HEK293T (cell line): ENCODE measurements around the gene LYL1.

Experiments
- CTCF ChIA-PET: fragments of 350-600 bp; formaldehyde crosslinking; extraction: SDS; loops from one replicate; lab custom pipeline; 2021; ENCODE audit warnings: antibody characterized with exemption, inconsistent platforms; lab: Yijun Ruan, JAX
- POLR2A ChIA-PET: fragments of 350-600 bp; formaldehyde crosslinking; extraction: SDS; loops from one replicate; lab custom pipeline; 2020; ENCODE audit warnings: antibody characterized with exemption, inconsistent platforms; lab: Yijun Ruan, JAX
- DNase-seq: peaks from one replicate; pipeline ENCODE4 v3.0.0; 2012; ENCODE audit warnings: mixed read lengths; ENCODE audit errors: extremely low spot score
- ARNT ChIP-seq: fragments of 450-650 bp; IDR thresholded peaks from 2 replicates; pipeline ENCODE4 v1.6.1; 2017; ENCODE audit warnings: mild to moderate bottlenecking
- BHLHE40 ChIP-seq: fragments of 450-650 bp; IDR thresholded peaks from 2 replicates; pipeline ENCODE4 v1.6.1; 2016; ENCODE audit warnings: mild to moderate bottlenecking, moderate library complexity, borderline replicate concordance
- CTBP1 ChIP-seq: fragments of 450-650 bp; IDR thresholded peaks from 2 replicates; pipeline ENCODE4 v1.6.1; 2016; ENCODE audit warnings: borderline replicate concordance
- ELF4 ChIP-seq: fragments of 450-650 bp; IDR thresholded peaks from 2 replicates; pipeline ENCODE4 v1.6.1; 2017; ENCODE audit warnings: antibody characterized with exemption
- FOXA1 ChIP-seq: fragments of 450-650 bp; IDR thresholded peaks from 2 replicates; pipeline ENCODE4 v1.6.1; 2016; ENCODE audit warnings: mild to moderate bottlenecking
- FOXK2 ChIP-seq: fragments of 450-650 bp; IDR thresholded peaks from 2 replicates; pipeline ENCODE4 v1.6.1; 2016; ENCODE audit warnings: mild to moderate bottlenecking
- FOXM1 ChIP-seq: fragments of 450-650 bp; IDR thresholded peaks from 2 replicates; pipeline ENCODE4 v1.6.1; 2017; ENCODE audit warnings: mild to moderate bottlenecking, borderline replicate concordance
- HDGF ChIP-seq: fragments of 450-650 bp; IDR thresholded peaks from 2 replicates; pipeline ENCODE4 v1.6.1; 2017; ENCODE audit warnings: antibody characterized with exemption, borderline replicate concordance
- L3MBTL2 ChIP-seq: fragments of 450-650 bp; conservative IDR thresholded peaks from 2 replicates; pipeline ENCODE4 v1.6.1; 2016; ENCODE audit warnings: mild to moderate bottlenecking
- LEF1 ChIP-seq: fragments of 450-650 bp; IDR thresholded peaks from 2 replicates; pipeline ENCODE4 v1.6.1; 2017; ENCODE audit warnings: mild to moderate bottlenecking, borderline replicate concordance
- NFRKB ChIP-seq: fragments of 450-650 bp; IDR thresholded peaks from 2 replicates; pipeline ENCODE4 v1.6.1; 2016; ENCODE audit warnings: mild to moderate bottlenecking, moderate library complexity
- PKNOX1 ChIP-seq: fragments of 450-650 bp; IDR thresholded peaks from 2 replicates; pipeline ENCODE4 v1.6.1; 2016
- SP1 ChIP-seq: fragments of 450-650 bp; IDR thresholded peaks from 2 replicates; pipeline ENCODE4 v1.6.1; 2017
- SUZ12 ChIP-seq: fragments of 450-650 bp; IDR thresholded peaks from 2 replicates; pipeline ENCODE4 v1.6.1; 2016; ENCODE audit warnings: mild to moderate bottlenecking
- TARDBP ChIP-seq: fragments of 450-650 bp; IDR thresholded peaks from 2 replicates; pipeline ENCODE4 v1.6.1; 2016
- ZNF384 ChIP-seq: fragments of 450-650 bp; IDR thresholded peaks from 2 replicates; pipeline ENCODE4 v1.6.1; 2016

The LYL1 gene

GRCh38 chr19:13110099-13110610, 7.5 kb upstream of the LYL1 start:
- TF ChIP-seq TARDBP (no peak), LEF1 (no peak), ELF4 (no peak), BHLHE40 (no peak), CTBP1 (no peak), SUZ12 (no peak), FOXA1 (no peak), FOXM1 (no peak), ZNF384 (no peak), HDGF (no peak), SP1 (no peak)
- ChIA-PET POLR2A (no interaction called here), CTCF (interaction anchor here (0.5 kb wide), 1 partner anchor 78 kb away, joined by 3 read pairs; no protein-coding TSS in a partner anchor)
- no peak for DNase-seq

DNA sequence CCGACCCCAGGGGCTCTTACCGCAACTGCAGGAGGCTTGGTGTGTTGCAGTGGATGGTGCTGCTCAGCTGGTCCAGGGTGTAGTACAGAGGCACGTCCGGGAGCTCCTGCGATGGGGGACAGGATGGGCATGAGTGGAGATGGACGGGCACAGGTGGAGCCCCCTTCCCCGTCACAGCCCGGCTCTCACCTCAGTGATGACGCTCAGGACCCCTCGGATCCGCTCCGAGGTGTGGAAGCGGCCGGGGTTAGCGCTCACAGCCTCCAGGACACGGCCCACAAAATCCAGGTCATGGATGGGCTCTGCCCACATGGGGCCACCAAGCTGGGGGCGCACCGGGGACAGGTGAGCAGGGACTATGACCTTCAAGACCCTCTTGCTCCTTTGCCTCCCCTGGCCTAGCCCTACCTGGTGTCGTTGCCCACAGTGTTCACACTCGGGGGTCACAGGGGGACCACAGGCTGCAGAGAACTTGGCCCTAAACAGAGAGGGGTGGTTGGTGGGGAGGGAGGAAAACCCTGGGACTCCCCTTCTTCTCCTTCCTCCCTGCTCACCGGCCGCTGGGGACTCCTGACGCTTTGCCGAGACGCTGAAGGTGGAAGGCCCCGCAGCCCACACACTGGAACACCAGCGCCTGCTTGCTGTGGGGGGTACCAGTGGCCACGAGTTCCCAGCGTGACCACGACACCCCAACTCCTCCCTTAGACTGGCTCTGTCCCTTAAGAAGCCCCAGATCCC, 6.9 kb upstream of the LYL1 start:
- TF ChIP-seq BHLHE40 (no peak), PKNOX1 (no peak), SP1 (no peak), ZNF384 (no peak), ELF4 (no peak), FOXM1 (no peak)
- DNase-seq = no peak
- ChIA-PET POLR2A (no interaction called here), CTCF (interaction anchor here (0.5 to 0.8 kb wide), 2 partner anchors 13 to 78 kb away, joined by 3 to 7 read pairs; no protein-coding TSS in a partner anchor)

DNA sequence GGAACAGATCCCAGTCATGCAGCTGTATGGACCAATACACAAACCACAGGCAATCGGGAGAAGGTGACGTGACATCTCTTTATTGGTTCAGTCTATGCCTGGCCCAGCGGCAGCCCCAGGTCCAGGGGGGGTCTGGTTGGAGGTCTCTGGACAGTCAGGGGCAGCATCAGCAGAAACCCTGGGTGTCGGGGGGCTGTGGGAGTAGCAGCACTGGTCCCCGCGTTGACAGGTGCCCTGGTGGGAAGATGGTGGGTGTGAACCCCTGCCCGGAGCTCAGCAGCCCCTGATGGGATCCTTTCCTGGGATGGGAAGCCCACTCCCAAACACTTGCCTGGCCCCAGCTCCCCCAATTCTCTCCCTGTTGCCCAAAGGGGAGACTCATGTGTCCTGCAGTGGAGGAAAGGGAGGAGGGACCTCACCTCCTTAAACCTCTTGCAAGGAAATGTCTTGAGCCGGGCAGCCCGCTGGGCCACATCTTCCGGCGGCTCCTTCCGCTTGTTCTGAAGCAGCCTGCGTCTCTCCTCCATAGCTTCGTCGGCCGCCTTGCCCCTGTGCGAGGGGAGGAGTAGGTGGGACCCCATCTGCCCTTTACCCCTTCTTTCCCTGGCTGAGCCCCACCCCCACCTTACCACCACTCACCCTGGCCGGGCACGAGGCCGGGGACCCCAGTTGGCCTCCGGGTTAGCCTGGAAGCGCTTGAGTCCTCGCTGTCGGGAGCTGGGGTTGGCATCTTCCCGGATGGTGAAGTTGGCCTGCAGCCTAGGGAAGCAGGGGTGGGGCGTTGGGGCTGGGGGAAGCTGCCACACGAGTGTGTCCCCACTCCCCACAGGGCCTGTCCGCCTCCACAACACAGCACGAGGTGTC, 2.4 kb upstream of the LYL1 start:
- no peak for TF ChIP-seq FOXK2
- no peak for TF ChIP-seq FOXA1
- TF ChIP-seq ZNF384 = no peak
- TF ChIP-seq CTBP1 = no peak
- TF ChIP-seq TARDBP = no peak
- TF ChIP-seq L3MBTL2 = no peak
- TF ChIP-seq PKNOX1 = no peak
- no peak for TF ChIP-seq HDGF
- TF ChIP-seq LEF1 = no peak
- no peak for TF ChIP-seq SUZ12
- no peak for TF ChIP-seq ARNT
- no peak for TF ChIP-seq SP1
- TF ChIP-seq FOXM1 = no peak
- no peak for TF ChIP-seq NFRKB
- DNase-seq = no peak
- ChIA-PET POLR2A (interaction anchor here (2.1 kb wide), 1 partner anchor 48 kb away, joined by 9 read pairs; no protein-coding TSS in a partner anchor), CTCF (interaction anchor here (1.0 to 1.6 kb wide), 2 partner anchors 128 to 140 kb away, joined by 4 to 5 read pairs; no protein-coding TSS in a partner anchor)

- ChIA-PET CTCF (interaction anchor here (1.0 to 1.6 kb wide), 4 partner anchors 124 to 139 kb away, joined by 3 to 5 read pairs (median 4); no protein-coding TSS in a partner anchor), POLR2A (interaction anchor here (2.1 kb wide), 1 partner anchor 48 kb away, joined by 9 read pairs; no protein-coding TSS in a partner anchor)
- DNase-seq = peak; percentile 72
- no peak for TF ChIP-seq HDGF
- TF ChIP-seq FOXK2 = no peak
- no peak for TF ChIP-seq SP1
- no peak for TF ChIP-seq PKNOX1
- no peak for TF ChIP-seq NFRKB
- no peak for TF ChIP-seq FOXM1
- no peak for TF ChIP-seq BHLHE40
- no peak for TF ChIP-seq SUZ12
- TF ChIP-seq ZNF384 = no peak
- TF ChIP-seq ARNT = no peak
Observed at GRCh38 chr19:13104360-13104847, 1.7 kb upstream of the LYL1 start.

DNA sequence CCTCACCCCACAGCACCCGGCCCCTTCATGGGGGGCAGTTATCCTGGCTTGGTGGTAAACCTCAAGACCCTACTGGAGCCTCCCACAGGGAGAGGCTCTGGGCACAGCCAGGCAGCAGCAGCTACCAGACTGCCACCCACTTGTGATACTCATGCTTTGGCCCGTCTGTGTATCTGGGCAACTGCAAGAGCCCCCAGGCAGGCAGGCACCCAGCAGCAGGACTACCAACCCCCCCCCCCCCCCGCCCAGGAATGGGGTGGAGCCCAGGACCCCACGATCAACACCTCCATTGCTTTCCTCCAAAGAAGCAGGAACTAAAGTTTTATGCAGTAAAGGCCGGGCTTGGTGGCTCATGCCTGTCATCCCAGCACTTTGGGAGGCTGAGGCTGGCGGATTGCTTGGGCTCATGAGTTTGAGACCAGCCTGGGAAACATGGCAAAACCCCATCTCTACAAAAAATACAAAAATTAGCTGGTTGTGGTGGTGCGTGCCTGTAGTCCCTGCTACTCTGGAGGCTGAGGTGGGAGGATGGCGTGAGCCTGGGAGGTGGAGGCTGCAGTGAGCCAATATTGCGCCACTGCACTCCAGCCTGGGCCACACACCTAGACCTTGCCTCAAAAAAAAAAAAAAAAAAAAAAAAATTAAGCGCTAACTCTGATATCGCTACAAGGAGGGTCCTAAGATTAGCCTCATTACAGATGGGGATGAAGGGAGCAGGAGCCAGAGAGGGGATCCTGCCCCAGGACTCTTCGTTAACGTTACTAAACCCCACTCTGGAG, 1.1 kb upstream of the LYL1 start:
- POLR2A ChIA-PET = no interaction called here
- CTCF ChIA-PET = interaction anchor here (1.1 to 1.6 kb wide), 3 partner anchors 124 to 139 kb away, joined by 3 to 5 read pairs (median 4); no protein-coding TSS in a partner anchor

More for the DNA sequence above, 1.1 kb upstream of the LYL1 start:
- no peak for TF ChIP-seq CTBP1
- TF ChIP-seq ARNT = no peak
- no peak for TF ChIP-seq PKNOX1
- no peak for TF ChIP-seq NFRKB
- TF ChIP-seq SUZ12 = no peak
- no peak for TF ChIP-seq ELF4
- no peak for TF ChIP-seq ZNF384
- TF ChIP-seq HDGF = no peak
- no peak for TF ChIP-seq LEF1
- no peak for TF ChIP-seq BHLHE40
- no peak for TF ChIP-seq FOXM1
- TF ChIP-seq FOXK2 = no peak
- TF ChIP-seq TARDBP = no peak
- TF ChIP-seq FOXA1 = no peak
- DNase-seq = no peak
